CD4-positive, alpha-beta T cell (primary cell): ENCODE measurements around the gene POLR3C. TPM values are rescaled to one million over a fixed set of nuclear protein-coding genes. Genes with fewer than 3 reads are reported as not detected.

Experiments used
- ATAC-seq: fragments of 200-7000 bp; cut with Tn5 transposase; one replicate; pipeline ENCODE4 v1.10.0; 2022; ENCODE audit warnings: mild to moderate bottlenecking; ENCODE audit not compliant: poor library complexity
- CTCF ChIA-PET: fragments of 350-600 bp; sonication (Branson Sonifier 250); formaldehyde crosslinking; loops from one replicate; lab custom pipeline; 2021; ENCODE audit warnings: antibody characterized with exemption, inconsistent platforms; lab: Charles Lee
- POLR2A ChIA-PET: fragments of 350-600 bp; sonication (Branson Sonifier 250); formaldehyde crosslinking; loops from one replicate; lab custom pipeline; 2021; ENCODE audit warnings: antibody characterized with exemption, inconsistent platforms; lab: Charles Lee
- DNase-seq, 14 experiments: peaks; one replicate each; pipeline ENCODE4 v3.0.0-alpha.2; 2013 to 2020; ENCODE audit warnings: mixed read lengths in 2 of 14
- H3K27ac ChIP-seq, 2 donors: one replicate each; pipeline versions ENCODE4 v1.5.1 to v1.7.0; 2013; ENCODE audit warnings: low read length in 2 of 2, low read depth in 1 of 2, mild to moderate bottlenecking in 1 of 2
- H3K27me3 ChIP-seq, 2 experiments: 1 replicate in 1 of 2; 2 replicates in 1 of 2; pipeline versions ENCODE4 v1.6.1 to v1.7.0; 2013; ENCODE audit warnings: low read length in 2 of 2, control low read depth in 1 of 2, mild to moderate bottlenecking in 1 of 2, moderate library complexity in 1 of 2; ENCODE audit not compliant: insufficient read depth in 2 of 2, control insufficient read depth in 1 of 2
- H3K36me3 ChIP-seq: one replicate; pipeline ENCODE4 v1.6.1; 2013; ENCODE audit warnings: low read length, control low read depth; ENCODE audit not compliant: insufficient read depth
- H3K4me1 ChIP-seq: one replicate; pipeline ENCODE4 v1.6.1; 2013; ENCODE audit warnings: low read length, control low read depth; ENCODE audit not compliant: insufficient read depth
- H3K4me3 ChIP-seq: one replicate; pipeline ENCODE4 v1.5.1; 2013; ENCODE audit warnings: mild to moderate bottlenecking, low read length, moderate library complexity
- H3K9me3 ChIP-seq, 2 experiments: 1 replicate in 1 of 2; 2 replicates in 1 of 2; pipeline versions ENCODE4 v1.6.1 to v1.7.0; 2013; ENCODE audit warnings: low read length in 2 of 2, mild to moderate bottlenecking in 2 of 2, control low read depth in 1 of 2, moderate library complexity in 1 of 2; ENCODE audit not compliant: control insufficient read depth in 1 of 2, insufficient read depth in 1 of 2
- H3K27ac Mint-ChIP-seq: one replicate; pipeline ENCODE4 v1.8.0; 2020; ENCODE audit warnings: mixed read lengths
- H3K27me3 Mint-ChIP-seq: one replicate; pipeline ENCODE4 v1.8.0; 2021; ENCODE audit warnings: mixed read lengths
- H3K36me3 Mint-ChIP-seq: one replicate; pipeline ENCODE4 v1.8.0; 2021; ENCODE audit warnings: low read depth, mixed read lengths
- H3K4me1 Mint-ChIP-seq: one replicate; pipeline ENCODE4 v1.8.0; 2021; ENCODE audit warnings: low read depth, mixed read lengths
- H3K4me3 Mint-ChIP-seq: one replicate; pipeline ENCODE4 v1.8.0; 2020; ENCODE audit warnings: mild to moderate bottlenecking, mixed read lengths
- H3K9me3 Mint-ChIP-seq: one replicate; pipeline ENCODE4 v1.8.0; 2020; ENCODE audit warnings: mixed read lengths
- CTCF ChIP-seq: fragments of 200-600 bp; IDR thresholded peaks from one replicate; pipeline ENCODE4 v1.8.0; 2022; ENCODE audit warnings: antibody characterized with exemption, mild to moderate bottlenecking
- intact Hi-C, 2 experiments: fragments of 100-400 bp; cut with DNase I in 1 of 2; cut with micrococcal nuclease in 1 of 2; formaldehyde crosslinking; loops; one replicate each; pipeline versions ENCODE4 v1.15.1 to v1.9.0; 2023 to 2025; cut with DNase I, micrococcal nuclease
- total RNA-seq, 174 experiments: library from RNA in 2 of 174; stranded (reverse) in 2 of 174; gene quantifications; one replicate each; pipeline ENCODE4 v1.2.3 and lab custom pipeline; 2021 to 2026

The POLR3C gene
- total RNA-seq, 2 experiments from 2014 or later = 18.6 to 19.9 TPM

GRCh38 chr1:145874646-145875045 lies 50.6 kb downstream of the POLR3C start:
- H3K4me3 Mint-ChIP-seq = no peak overlapping the region
- Histone ChIP-seq H3K9me3 (no peaks in the 10 kb centered on the region), H3K27ac (no peak overlapping the region), H3K4me3 (no peak overlapping the region), H3K27me3 (peaks cover 0 to 2% of the 10 kb centered on the region in 2 experiments), H3K36me3 (no peaks in the 10 kb centered on the region), H3K4me1 (peaks cover 17% of the 10 kb centered on the region)
- no peak overlapping the region for H3K27ac Mint-ChIP-seq
- H3K27me3 Mint-ChIP-seq = no peaks in the 10 kb centered on the region
- DNase-seq = no peak
- CTCF ChIA-PET = no interaction called here
- intact Hi-C loops = no loop called here
- no peak for ATAC-seq
- no peaks in the 10 kb centered on the region for H3K9me3 Mint-ChIP-seq
- peaks cover 18% of the 10 kb centered on the region for H3K4me1 Mint-ChIP-seq
- no peaks in the 10 kb centered on the region for H3K36me3 Mint-ChIP-seq
- POLR2A ChIA-PET = interaction anchor here (0.8 kb wide), 1 partner anchor 15 kb away, joined by 3 read pairs; no protein-coding TSS in a partner anchor
- no peak for TF ChIP-seq CTCF

- no peak overlapping the region for H3K27ac Mint-ChIP-seq
- intact Hi-C loops = no loop called here
- H3K36me3 Mint-ChIP-seq = no peaks in the 10 kb centered on the region
- DNase-seq (no peak), ATAC-seq (no peak)
- Histone ChIP-seq H3K4me1 (no peaks in the 10 kb centered on the region), H3K27me3 (peaks cover 0 to 2% of the 10 kb centered on the region in 2 experiments), H3K27ac (no peak overlapping the region), H3K36me3 (no peaks in the 10 kb centered on the region), H3K9me3 (no peaks in the 10 kb centered on the region), H3K4me3 (no peak overlapping the region)
- H3K9me3 Mint-ChIP-seq = no peaks in the 10 kb centered on the region
- TF ChIP-seq CTCF = no peak
- H3K27me3 Mint-ChIP-seq = peaks cover 14% of the 10 kb centered on the region
- ChIA-PET CTCF (no interaction called here), POLR2A (interaction anchor here (1.2 kb wide), 1 partner anchor 18 kb away, joined by 3 read pairs; no protein-coding TSS in a partner anchor)
- H3K4me3 Mint-ChIP-seq = no peak overlapping the region
- H3K4me1 Mint-ChIP-seq = peaks cover 1% of the 10 kb centered on the region
Observed at GRCh38 chr1:145877923-145878486, 54.0 kb downstream of the POLR3C start.

DNA sequence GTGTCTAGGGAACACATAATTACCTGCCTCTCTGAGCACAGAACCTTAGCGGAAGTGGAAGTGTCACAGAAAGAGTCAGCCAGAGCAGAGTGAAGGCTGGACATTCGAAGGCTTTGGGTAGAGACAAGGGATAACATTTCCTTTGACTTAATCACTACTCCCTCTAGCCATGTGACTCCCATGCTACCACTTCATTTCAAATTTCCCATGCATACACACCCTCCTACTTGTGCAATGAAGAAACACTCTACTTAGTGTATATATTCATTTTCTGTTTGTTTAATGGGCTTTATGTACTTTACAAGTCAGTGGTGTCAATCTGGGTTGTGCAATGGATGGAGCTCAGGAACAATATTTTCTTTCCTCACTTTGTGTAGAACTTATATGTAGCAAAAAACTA lies 54.7 kb downstream of the POLR3C start:
- no peak overlapping the region for H3K4me3 Mint-ChIP-seq
- Histone ChIP-seq H3K4me1 (no peaks in the 10 kb centered on the region), H3K4me3 (no peak overlapping the region), H3K27ac (no peak overlapping the region), H3K27me3 (peaks cover 5 to 7% of the 10 kb centered on the region in 2 experiments), H3K36me3 (no peaks in the 10 kb centered on the region), H3K9me3 (no peaks in the 10 kb centered on the region)
- H3K4me1 Mint-ChIP-seq = no peaks in the 10 kb centered on the region
- ATAC-seq (no peak), DNase-seq (no peak)
- intact Hi-C loops = no loop called here
- no peaks in the 10 kb centered on the region for H3K36me3 Mint-ChIP-seq
- H3K27me3 Mint-ChIP-seq = peaks cover 19% of the 10 kb centered on the region
- H3K27ac Mint-ChIP-seq = no peak overlapping the region
- ChIA-PET CTCF (interaction anchor here (2.7 kb wide), 1 partner anchor 33 kb away, joined by 12 read pairs; the partner anchor contains the start of gene NUDT17), POLR2A (interaction anchor here (1.2 to 3.3 kb wide), 2 partner anchors 19 to 20 kb away, joined by 3 to 13 read pairs; partner anchors contain the start of gene PIAS3)
- TF ChIP-seq CTCF = no peak
- H3K9me3 Mint-ChIP-seq = no peaks in the 10 kb centered on the region
